Esophagus squamous epithelium (tissue), 5 donors: ENCODE data around the gene DSTYK. TPM values are rescaled to one million over a fixed set of nuclear protein-coding genes. Genes with fewer than 3 reads are reported as not detected.

Experiments used
- DNase-seq: peaks from one replicate; lab custom pipeline; 2025; lab: John Stamatoyannopoulos, UW
- H3K27ac ChIP-seq, 4 donors: fragments of 200-600 bp; sonication (generic); one replicate each; pipeline ENCODE4 v1.5.1; 2016 to 2019; ENCODE audit warnings: mild to moderate bottlenecking in 1 of 4
- H3K27me3 ChIP-seq, 4 donors: fragments of 200-600 bp; sonication (generic); 1 replicate in 3 of 4; 2 replicates in 1 of 4; pipeline versions ENCODE4 v1.5.1 to v1.6.0; 2017 to 2021; ENCODE audit warnings: antibody characterized with exemption in 1 of 4
- H3K36me3 ChIP-seq, 3 donors: fragments of 200-600 bp; sonication (generic); one replicate each; pipeline ENCODE4 v1.5.1; 2016 to 2019
- H3K4me1 ChIP-seq, 3 donors: fragments of 200-600 bp; sonication (generic); one replicate each; pipeline ENCODE4 v1.5.1; 2017 to 2019
- H3K4me3 ChIP-seq, 4 donors: fragments of 200-600 bp; sonication (generic); 1 replicate in 3 of 4; 2 replicates in 1 of 4; pipeline ENCODE4 v1.5.1; 2016 to 2019; ENCODE audit warnings: mild to moderate bottlenecking in 2 of 4, moderate library complexity in 1 of 4
- H3K9me3 ChIP-seq, 3 donors: fragments of 200-600 bp; sonication (generic); one replicate each; pipeline ENCODE4 v1.5.1; 2016 to 2019
- CTCF ChIP-seq, 6 experiments: fragments of 450-650 bp in 4 of 6; fragments of 200-600 bp in 2 of 6; sonication (generic) in 2 of 6; IDR thresholded peaks; one replicate each; pipeline ENCODE4 v1.5.1; 2016 to 2019; ENCODE audit warnings: antibody characterized with exemption in 6 of 6, mild to moderate bottlenecking in 4 of 6, moderate library complexity in 4 of 6
- POLR2A ChIP-seq, 4 donors: fragments of 450-650 bp; IDR thresholded peaks; one replicate each; pipeline ENCODE4 v1.6.1; 2017; ENCODE audit warnings: antibody characterized with exemption in 4 of 4, mild to moderate bottlenecking in 4 of 4, moderate library complexity in 3 of 4
- WGBS, 2 donors: methylation state at CpG; one replicate each; pipeline ENCODE4 v1.1.5; 2018; 5-methylcytosine and 5-hydroxymethylcytosine counted together
- intact Hi-C: fragments of 100-400 bp; cut with DNase I; formaldehyde crosslinking; loops from one replicate; pipeline ENCODE4 v1.15.0; 2022
- total RNA-seq, 4 donors: library from RNA; depleted of rRNA; stranded (reverse); fragments of >200 nt; gene quantifications; one replicate each; pipeline ENCODE4 v1.1.0, GENCODE V29; 2016
- donor health status: DM: yes; HTN: yes; CAD: no.

The DSTYK gene
- total RNA-seq, 4 donors from 2014 or later = 6.5 to 10.9 (median 6.9) TPM

DNA sequence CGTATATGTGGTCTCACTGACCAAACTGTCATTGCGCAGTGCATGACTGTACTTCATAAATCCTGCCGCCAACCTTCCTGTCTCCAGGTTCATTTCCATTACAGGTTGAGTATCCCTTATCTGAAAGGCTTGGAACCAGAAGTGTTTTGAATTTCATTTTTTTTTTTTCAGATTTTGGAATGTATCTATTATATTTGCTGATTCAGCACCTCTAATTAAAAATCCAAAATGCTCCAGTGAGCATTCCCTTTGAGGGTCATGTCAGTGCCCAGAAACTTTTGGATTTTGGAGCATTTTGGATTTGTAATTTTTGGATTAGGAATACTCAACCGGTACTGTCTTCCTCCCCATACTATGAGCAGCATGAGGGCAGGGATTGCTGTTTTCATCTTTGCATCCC lies 59.0 kb downstream of the DSTYK start:
- peaks cover 16 to 97% (median 17%) of the 10 kb centered on the region in 3 donors for H3K36me3 ChIP-seq

GRCh38 chr1:205150651-205151428 lies 60.7 kb downstream of the DSTYK start:
- Histone ChIP-seq H3K36me3 (peaks cover 2 to 95% (median 13%) of the 10 kb centered on the region in 3 donors), H3K27me3 (no peaks in the 10 kb centered on the region), H3K9me3 (peaks cover 0 to 3% (median 3%) of the 10 kb centered on the region in 3 donors), H3K4me3 (no peak overlapping the region), H3K27ac (no peak overlapping the region), H3K4me1 (no peaks in the 10 kb centered on the region)
- no peak for DNase-seq
- TF ChIP-seq POLR2A (IDR thresholded peaks at IDR 0.05) (no peak), CTCF (IDR thresholded peaks at IDR 0.05) (no peak)
- WGBS, 2 donors = 74 to 86% methylated on average over 5 of the region's 5 CpGs
- intact Hi-C loops = no loop called here

More for the DNA sequence above, 59.0 kb downstream of the DSTYK start:
- no peak overlapping the region for H3K27ac ChIP-seq
- H3K4me3 ChIP-seq = no peak overlapping the region
- peaks cover 0 to 14% (median 7%) of the 10 kb centered on the region in 3 donors for H3K9me3 ChIP-seq
- H3K27me3 ChIP-seq = no peaks in the 10 kb centered on the region
- WGBS, 2 donors = 92 to 96% methylated on average over 4 of the region's 4 CpGs
- TF ChIP-seq POLR2A (IDR thresholded peaks at IDR 0.05) (no peak), CTCF (IDR thresholded peaks at IDR 0.05) (no peak)
- DNase-seq = no peak
- no peaks in the 10 kb centered on the region for H3K4me1 ChIP-seq
- intact Hi-C loops = no loop called here

GRCh38 chr1:205147191-205147835 lies 64.2 kb downstream of the DSTYK start:
- DNase-seq = no peak
- Histone ChIP-seq H3K9me3 (no peaks in the 10 kb centered on the region), H3K27ac (no peak overlapping the region), H3K27me3 (no peaks in the 10 kb centered on the region), H3K4me3 (no peak overlapping the region), H3K36me3 (peaks cover 0 to 66% (median 10%) of the 10 kb centered on the region in 3 donors), H3K4me1 (no peaks in the 10 kb centered on the region)
- WGBS, 2 donors = 63% methylated on average over 3 to 6 of the region's 6 CpGs
- intact Hi-C loops = no loop called here
- TF ChIP-seq CTCF (IDR thresholded peaks at IDR 0.05) (no peak), POLR2A (IDR thresholded peaks at IDR 0.05) (no peak)

DNA sequence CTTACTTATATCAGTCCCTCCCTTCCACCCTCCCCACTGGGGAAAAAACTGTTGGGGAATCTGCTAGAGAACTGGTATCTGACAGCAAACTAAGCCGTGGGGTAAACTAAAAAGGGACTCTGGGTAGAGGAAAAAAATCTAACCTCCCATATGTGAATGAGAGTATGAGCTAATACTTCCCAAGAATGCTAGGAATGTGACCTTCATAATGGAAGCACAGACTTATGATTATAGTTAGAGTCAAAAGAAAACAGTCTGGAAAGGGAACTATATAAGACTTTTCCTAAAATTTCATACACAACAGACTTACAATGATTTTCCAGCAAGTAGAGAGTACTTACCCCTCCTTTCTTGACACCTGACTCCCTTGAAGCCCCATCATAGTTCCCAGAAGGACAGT lies 66.8 kb downstream of the DSTYK start:
- DNase-seq = no peak
- Histone ChIP-seq H3K4me1 (peaks cover 4 to 10% (median 5%) of the 10 kb centered on the region in 3 donors), H3K27ac (no peak overlapping the region), H3K36me3 (peaks cover 0 to 44% (median 6%) of the 10 kb centered on the region in 3 donors), H3K9me3 (no peaks in the 10 kb centered on the region), H3K27me3 (no peaks in the 10 kb centered on the region), H3K4me3 (no peak overlapping the region)
- 33 to 40% methylated on average over 1 of the region's 1 CpG for WGBS, 2 donors
- TF ChIP-seq CTCF (IDR thresholded peaks at IDR 0.05) = no peak
- TF ChIP-seq POLR2A (IDR thresholded peaks at IDR 0.05) = no peak
- intact Hi-C loops = no loop called here
